ENCODE data around the gene PTPN1.
"Not testable (repeated sequence)": the region's sequence is repeated elsewhere in the genome, so short reads cannot be mapped to it uniquely, and the experiment has no call there.

PTPN1 gene

GRCh38 chr20:50482396-50482981 lies 27.7 kb upstream of the PTPN1 start:
- no peak for FAIRE-seq

GRCh38 chr20:50484271-50484976 lies 25.8 kb upstream of the PTPN1 start:
- FAIRE-seq, result no peak

- no peak for FAIRE-seq
These were observed 22.8 kb upstream of the PTPN1 start for GRCh38 chr20:50487397-50487796.

- no peak for FAIRE-seq
These were observed 21.9 kb upstream of the PTPN1 start for GRCh38 chr20:50488236-50488806.

GRCh38 chr20:50491168-50491567 lies 19.0 kb upstream of the PTPN1 start:
- no peak for FAIRE-seq

- no peak for FAIRE-seq
These were observed 18.1 kb upstream of the PTPN1 start for GRCh38 chr20:50491926-50492634.

GRCh38 chr20:50493881-50494253 lies 16.3 kb upstream of the PTPN1 start:
- FAIRE-seq, result no peak

- FAIRE-seq, result no peak
These were observed 15.8 kb upstream of the PTPN1 start for GRCh38 chr20:50494428-50494827.

- no peak for FAIRE-seq
These were observed 13.3 kb upstream of the PTPN1 start for GRCh38 chr20:50496773-50497385.

GRCh38 chr20:50498071-50498776 lies 12.0 kb upstream of the PTPN1 start:
- no peak for FAIRE-seq

GRCh38 chr20:50499938-50500337 lies 10.2 kb upstream of the PTPN1 start:
- FAIRE-seq, result no peak

GRCh38 chr20:50501972-50502745 lies 8.0 kb upstream of the PTPN1 start:
- no peak for FAIRE-seq

GRCh38 chr20:50504231-50504823 lies 5.9 kb upstream of the PTPN1 start:
- no peak for FAIRE-seq

GRCh38 chr20:50506270-50506579 lies 4.0 kb upstream of the PTPN1 start:
- no peak for FAIRE-seq

- not testable (repeated sequence) for FAIRE-seq
These were observed 2.4 kb upstream of the PTPN1 start for GRCh38 chr20:50507745-50508144.

- no peak for FAIRE-seq
These were observed 1.9 kb upstream of the PTPN1 start for GRCh38 chr20:50508171-50508755.

GRCh38 chr20:50510706-50511542 lies 741 bp downstream of the PTPN1 start:
- FAIRE-seq, result no peak

GRCh38 chr20:50512323-50512722 lies 2.1 kb downstream of the PTPN1 start:
- FAIRE-seq, result no peak

GRCh38 chr20:50513169-50514034 lies 3.2 kb downstream of the PTPN1 start:
- FAIRE-seq, result no peak

Data from endometrium (tissue), 2 donors.